Keratinocyte (primary cell): ENCODE measurements around the gene TIMP2. TPM values are rescaled to one million over a fixed set of nuclear protein-coding genes. Genes with fewer than 3 reads are reported as not detected.

ENCODE experiments used
- DNase-seq: peaks from one replicate; pipeline ENCODE4 v3.0.0-alpha.2; 2011; ENCODE audit warnings: low read depth, missing footprints, low spot score
- FAIRE-seq: peaks from 2 replicates; lab custom pipeline; 2011; peaks lifted over from hg19 to GRCh38; lab: Jason Lieb, UNC
- H2AFZ ChIP-seq: 2 replicates; pipeline ENCODE4 v1.6.0; 2012; ENCODE audit warnings: low read length, control low read depth, inconsistent platforms; ENCODE audit not compliant: control insufficient read depth
- H3K27ac ChIP-seq: 2 replicates; pipeline ENCODE4 v1.5.1; 2011; ENCODE audit warnings: low read length; ENCODE audit not compliant: control insufficient read depth, insufficient read depth
- H3K27me3 ChIP-seq: 3 replicates; pipeline ENCODE4 v1.6.0; 2011; ENCODE audit warnings: low read length; ENCODE audit not compliant: control insufficient read depth, insufficient read depth; ENCODE audit errors: extremely low read depth
- H3K36me3 ChIP-seq, 2 experiments: 2 replicates in 1 of 2; 3 replicates in 1 of 2; pipeline ENCODE4 v1.5.1; 2011; ENCODE audit warnings: low read length in 2 of 2, mild to moderate bottlenecking in 1 of 2; ENCODE audit not compliant: control insufficient read depth in 2 of 2, insufficient read depth in 2 of 2; ENCODE audit errors: extremely low read depth in 1 of 2
- H3K4me1 ChIP-seq: 3 replicates; pipeline ENCODE4 v1.5.1; 2011; ENCODE audit warnings: low read length; ENCODE audit not compliant: control insufficient read depth, insufficient read depth; ENCODE audit errors: extremely low read depth
- H3K4me2 ChIP-seq: 3 replicates; pipeline ENCODE4 v1.6.0; 2011; ENCODE audit warnings: low read depth, low read length; ENCODE audit not compliant: control insufficient read depth, insufficient read depth; ENCODE audit errors: extremely low read depth
- H3K4me3 ChIP-seq, 3 experiments: fragments of 200-600 bp in 1 of 3; sonication (generic) in 1 of 3; 2 replicates in 2 of 3; 3 replicates in 1 of 3; pipeline ENCODE4 v1.5.1; 2011 to 2016; ENCODE audit warnings: low read length in 3 of 3, mild to moderate bottlenecking in 3 of 3, control low read depth in 2 of 3, inconsistent platforms in 1 of 3, low read depth in 1 of 3, mixed read lengths in 1 of 3, mixed run types in 1 of 3, moderate library complexity in 1 of 3; ENCODE audit not compliant: control insufficient read depth in 2 of 3, insufficient read depth in 2 of 3; ENCODE audit errors: extremely low read depth in 1 of 3
- H3K79me2 ChIP-seq: 2 replicates; pipeline ENCODE4 v1.6.0; 2012; ENCODE audit warnings: low read length; ENCODE audit not compliant: control insufficient read depth, insufficient read depth
- H3K9ac ChIP-seq: 3 replicates; pipeline ENCODE4 v1.6.0; 2011; ENCODE audit warnings: low read length; ENCODE audit not compliant: control insufficient read depth, insufficient read depth; ENCODE audit errors: extremely low read depth
- H3K9me1 ChIP-seq: 3 replicates; pipeline ENCODE4 v1.6.0; 2011; ENCODE audit warnings: low read length; ENCODE audit not compliant: control insufficient read depth, insufficient read depth; ENCODE audit errors: extremely low read depth
- H3K9me3 ChIP-seq: 2 replicates; pipeline ENCODE4 v1.5.1; 2012; ENCODE audit warnings: low read depth, low read length; ENCODE audit not compliant: control insufficient read depth
- H4K20me1 ChIP-seq: 3 replicates; pipeline ENCODE4 v1.6.0; 2011; ENCODE audit warnings: low read length; ENCODE audit not compliant: control insufficient read depth, insufficient read depth; ENCODE audit errors: extremely low read depth
- CTCF ChIP-seq, 3 experiments: IDR thresholded peaks in 1 of 3; conservative IDR thresholded peaks in 1 of 3; optimal IDR thresholded peaks in 1 of 3; 2 replicates in 2 of 3; 3 replicates in 1 of 3; pipeline versions ENCODE3 to v1.5.1; 2011; ENCODE audit warnings: low read length in 3 of 3, mild to moderate bottlenecking in 3 of 3, moderate library complexity in 2 of 3, control low read depth in 1 of 3, inconsistent platforms in 1 of 3; ENCODE audit not compliant: insufficient read depth in 2 of 3; ENCODE audit errors: extremely low read depth in 1 of 3
- EZH2 ChIP-seq: IDR thresholded peaks from one replicate; pipeline ENCODE4 v1.6.1; 2012; ENCODE audit warnings: inconsistent platforms, mild to moderate bottlenecking, low read length, moderate library complexity
- dilution Hi-C: fragments of 300-500 bp; cut with MboI; formaldehyde crosslinking; loops from one replicate; pipeline ENCODE4 v1.7.0; 2020; ENCODE audit warnings: low sequenced_read_pairs; ENCODE audit not compliant: extremely low pct_ligation_motif_present
- polyA plus RNA-seq, 5 experiments: library from polyadenylated mRNA; depleted of rRNA in 3 of 5; stranded (reverse) in 3 of 5; stranded (forward) in 1 of 5; unstranded in 1 of 5; fragments of >200 nt; gene quantifications; 1 replicate in 1 of 5; 2 replicates in 3 of 5; 3 replicates in 1 of 5; pipeline versions ENCODE4 v1.2.1 to v1.2.3, GENCODE V29; 2011 to 2012; ENCODE audit warnings: missing spikeins in 2 of 5, low read depth in 1 of 5, low replicate concordance in 1 of 5

The TIMP2 gene
- polyA plus RNA-seq, 1 donor (not counting 4 experiments of a cell fraction or from before 2014, with no cell fraction given): 1.2 TPM

GRCh38 chr17:78832541-78832810 is 92.7 kb downstream of the TIMP2 start:
- Histone ChIP-seq H3K4me2 (no peak overlapping the region), H3K36me3 (peaks cover 45 to 61% of the 10 kb centered on the region in 2 experiments), H3K27ac (no peak overlapping the region), H3K4me1 (no peaks in the 10 kb centered on the region), H3K9me1 (no peaks in the 10 kb centered on the region), H3K4me3 (no peak overlapping the region), H3K27me3 (no peaks in the 10 kb centered on the region), H4K20me1 (peaks cover 4% of the 10 kb centered on the region), H3K9me3 (no peaks in the 10 kb centered on the region), H3K9ac (no peak overlapping the region), H2AFZ (no peak overlapping the region), H3K79me2 (peaks cover 48% of the 10 kb centered on the region)
- DNase-seq (no peak), FAIRE-seq (no peak)
- TF ChIP-seq EZH2: no peak
- TF ChIP-seq CTCF (optimal IDR thresholded peaks at IDR 0.05 in 1 of 3, IDR thresholded peaks at IDR 0.05 in 1 of 3, conservative IDR thresholded peaks at IDR 0.05 in 1 of 3; ENCODE audit: extremely low read depth in 1 of 3, insufficient read depth in 2 of 3, low read length in 3 of 3): no peak
- dilution Hi-C loops: no loop called here

- Histone ChIP-seq H4K20me1 (no peaks in the 10 kb centered on the region), H3K36me3 (peaks cover 48 to 58% of the 10 kb centered on the region in 2 experiments), H3K79me2 (peaks cover 43% of the 10 kb centered on the region), H3K27ac (no peak overlapping the region), H3K4me3 (no peak overlapping the region), H3K9me1 (no peaks in the 10 kb centered on the region), H3K27me3 (no peaks in the 10 kb centered on the region), H3K9ac (no peak overlapping the region), H3K9me3 (no peaks in the 10 kb centered on the region), H2AFZ (no peak overlapping the region), H3K4me1 (no peaks in the 10 kb centered on the region), H3K4me2 (no peak overlapping the region)
- DNase-seq (no peak), FAIRE-seq (no peak)
- TF ChIP-seq EZH2: no peak
- no peak for TF ChIP-seq CTCF (optimal IDR thresholded peaks at IDR 0.05 in 1 of 3, IDR thresholded peaks at IDR 0.05 in 1 of 3, conservative IDR thresholded peaks at IDR 0.05 in 1 of 3; ENCODE audit: extremely low read depth in 1 of 3, insufficient read depth in 2 of 3, low read length in 3 of 3)
- dilution Hi-C loops: no loop called here
Measured at GRCh38 chr17:78831688-78832540, 93.3 kb downstream of the TIMP2 start.
